K562 (cell line): Measurements from ENCODE around the gene UTS2R. TPM values are rescaled to one million over a fixed set of nuclear protein-coding genes. Genes with fewer than 3 reads are reported as not detected.

Experiments
- ARID4B ChIP-seq: sonication (generic); formaldehyde crosslinking; IDR thresholded peaks from 2 replicates; pipeline ENCODE4 v1.8.0; 2022; ENCODE audit warnings: mild to moderate bottlenecking, missing genetic modification reagents
- CREBBP ChIP-seq: IDR thresholded peaks from one replicate; pipeline ENCODE4 v1.6.1; 2012; ENCODE audit warnings: low read depth, mild to moderate bottlenecking, control low read depth, inconsistent platforms, low read length
- E4F1 ChIP-seq: fragments of 250-450 bp; sonication (Bioruptor Pico); IDR thresholded peaks from 2 replicates; pipeline ENCODE4 v1.5.0; 2021; ENCODE audit warnings: mild to moderate bottlenecking, borderline replicate concordance
- EGR1 ChIP-seq: fragments of 450-650 bp; conservative IDR thresholded peaks from 2 replicates; pipeline ENCODE4 v1.6.1; 2017; ENCODE audit warnings: mild to moderate bottlenecking
- JUND ChIP-seq, 2 experiments: IDR thresholded peaks; 2 replicates in 1 of 2; 3 replicates in 1 of 2; pipeline ENCODE4 v1.6.1; 2011; ENCODE audit warnings: borderline replicate concordance in 2 of 2, low read depth in 2 of 2, low read length in 2 of 2, improper control_type of control experiment in 1 of 2, missing biosample characterization in 1 of 2, missing genetic modification characterization in 1 of 2, missing genetic modification reagents in 1 of 2
- KAT8 ChIP-seq: fragments of 450-650 bp; IDR thresholded peaks from 2 replicates; pipeline ENCODE4 v1.6.1; 2016; ENCODE audit warnings: low read depth, mild to moderate bottlenecking
- MAX ChIP-seq: sonication (generic); formaldehyde crosslinking; IDR thresholded peaks from 2 replicates; pipeline ENCODE4 v1.9.0; 2022; ENCODE audit warnings: mild to moderate bottlenecking, missing genetic modification reagents
- OTX1 ChIP-seq: fragments of 450-650 bp; formaldehyde crosslinking; IDR thresholded peaks from 2 replicates; pipeline ENCODE4 v1.4.0; 2022; ENCODE audit warnings: mild to moderate bottlenecking
- TCF7L2 ChIP-seq: fragments of 150-350 bp; IDR thresholded peaks from 2 replicates; pipeline ENCODE4 v1.6.1; 2016; ENCODE audit warnings: low read depth, mild to moderate bottlenecking, low read length, moderate library complexity
- ZBTB33 ChIP-seq: sonication (generic); formaldehyde crosslinking; IDR thresholded peaks from 2 replicates; pipeline ENCODE4 v1.8.1; 2023; ENCODE audit warnings: mild to moderate bottlenecking, missing genetic modification reagents
- ZNF511 ChIP-seq: sonication (generic); formaldehyde crosslinking; IDR thresholded peaks from 2 replicates; pipeline ENCODE4 v1.8.0; 2022; ENCODE audit warnings: mild to moderate bottlenecking, missing genetic modification reagents
- polyA plus RNA-seq, 8 experiments: library from polyadenylated mRNA; depleted of rRNA in 4 of 8; stranded (reverse) in 5 of 8; unstranded in 3 of 8; fragments of >200 nt; fragmentation: Nextera tagmentation in 2 of 8; fragmentation: Illumina TruSeq in 1 of 8; extraction: Ambion mirVana in 2 of 8; extraction: Trizol in 1 of 8; gene quantifications; 2 replicates each; pipeline versions ENCODE4 v1.2.1 to v1.2.3, GENCODE V29; 2011 to 2014; ENCODE audit warnings: inconsistent platforms in 1 of 8, missing spikeins in 1 of 8
- total RNA-seq, 7 experiments: library from RNA; depleted of rRNA in 6 of 7; stranded (reverse); fragments of >200 nt in 6 of 7; fragmentation: Illumina TruSeq in 2 of 7; extraction: Trizol in 2 of 7; gene quantifications; 2 replicates each; pipeline versions ENCODE4 v1.2.1 to v1.2.3, GENCODE V29; 2011 to 2021; ENCODE audit warnings: low replicate concordance in 1 of 7

UTS2R gene
- total and polyA plus RNA-seq, 9 of the 15 experiments (the other 6 are each of a cell fraction or from before 2014, with no cell fraction given) = 0.22 TPM; not detected in 8

GRCh38 chr17:82328141-82328993 lies 43.2 kb upstream of the UTS2R start (continued):
- 0 out of 2 replicates have a peak, but pooled peaks have one; percentile 44 for TF ChIP-seq ZNF511
- peak; percentile 93 for TF ChIP-seq ZBTB33 (CRISPR knock-in tag)
- no peak for TF ChIP-seq JUND (IDR thresholded peaks at IDR 0.05; ENCODE audit: borderline replicate concordance, low read depth, low read length)
- TF ChIP-seq JUND (tag; IDR thresholded peaks at IDR 0.05; ENCODE audit: borderline replicate concordance, low read depth, low read length) = no peak
- peak; percentile 50 for TF ChIP-seq EGR1
- no peak for TF ChIP-seq KAT8
- TF ChIP-seq ARID4B (CRISPR knock-in tag) = no peak
- TF ChIP-seq TCF7L2 = no peak
- TF ChIP-seq OTX1 (CRISPR knock-in tag) = no peak
- TF ChIP-seq E4F1 (CRISPR knock-in tag) = no peak
- TF ChIP-seq CREBBP = no peak
- TF ChIP-seq MAX (CRISPR knock-in tag) = 0 out of 2 replicates have a peak, but pooled peaks have one; percentile 13
